ENCODE measurements around the gene KLHL13.
"Not testable (repeated sequence)": the region's sequence is repeated elsewhere in the genome, so short reads cannot be mapped to it uniquely, and the experiment has no call there.

The KLHL13 gene

GRCh38 chrX:118038614-118039365 is 77.8 kb downstream of the KLHL13 start:
- peaks cover 5% of the 10 kb centered on the region for H3K9me3 Mint-ChIP-seq
- H3K4me3 Mint-ChIP-seq: no peak overlapping the region

DNA sequence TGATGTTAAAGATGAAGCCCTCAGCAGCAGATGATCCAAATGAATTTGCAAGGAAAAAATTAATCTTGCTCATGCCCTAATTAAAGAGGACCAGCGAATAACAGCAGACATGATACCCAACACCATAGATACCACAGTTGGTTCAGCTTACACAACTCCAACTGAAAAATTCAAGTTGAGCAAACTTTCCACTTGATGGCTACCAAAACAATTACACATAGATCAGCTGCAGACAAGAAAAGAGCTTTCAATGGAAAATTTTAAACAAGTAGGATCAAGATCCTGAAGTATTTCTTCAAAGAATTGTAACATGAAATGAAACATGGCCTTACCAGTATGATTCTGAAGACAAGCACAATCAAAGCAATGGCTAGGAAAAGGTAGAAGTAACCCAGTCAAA is 90.0 kb downstream of the KLHL13 start:
- Mint-ChIP-seq H3K4me1 (no peaks in the 10 kb centered on the region), H3K4me3 (no peak overlapping the region), H3K27me3 (no peaks in the 10 kb centered on the region), H3K9me3 (no peaks in the 10 kb centered on the region), H3K36me3 (peaks cover 2% of the 10 kb centered on the region), H3K27ac (no peak overlapping the region)

More at GRCh38 chrX:118038614-118039365, 77.8 kb downstream of the KLHL13 start:
- Mint-ChIP-seq H3K27me3 (no peaks in the 10 kb centered on the region), H3K27ac (no peak overlapping the region), H3K4me1 (no peaks in the 10 kb centered on the region), H3K36me3 (no peaks in the 10 kb centered on the region)

GRCh38 chrX:118025226-118025625 is 91.4 kb downstream of the KLHL13 start:
- no peaks in the 10 kb centered on the region for H3K9me3 Mint-ChIP-seq
- no peaks in the 10 kb centered on the region for H3K4me1 Mint-ChIP-seq
- H3K4me3 Mint-ChIP-seq: no peak overlapping the region
- no peak overlapping the region for H3K27ac Mint-ChIP-seq
- no peaks in the 10 kb centered on the region for H3K27me3 Mint-ChIP-seq
- H3K36me3 Mint-ChIP-seq: peaks cover 2% of the 10 kb centered on the region

DNA sequence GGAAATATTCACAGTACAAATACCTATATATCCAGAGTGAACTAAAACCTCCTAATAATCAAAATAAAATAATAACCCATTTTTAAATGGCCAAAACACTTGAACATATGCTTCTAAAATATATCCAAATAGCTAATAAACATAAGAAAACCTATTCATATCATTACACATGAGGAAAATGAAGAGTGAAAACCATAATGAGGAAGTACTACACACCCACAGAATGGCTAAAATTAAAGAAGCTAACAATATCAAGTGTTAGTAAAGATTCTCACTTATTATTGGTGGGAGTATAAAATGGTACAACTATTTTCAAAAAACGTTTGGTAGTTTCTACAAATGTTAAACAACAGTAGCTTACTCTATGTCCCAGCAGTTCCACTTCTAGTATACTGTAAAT is 92.1 kb downstream of the KLHL13 start:
- Mint-ChIP-seq H3K36me3 (peaks cover 2% of the 10 kb centered on the region), H3K4me1 (no peaks in the 10 kb centered on the region), H3K27ac (no peak overlapping the region), H3K4me3 (no peak overlapping the region), H3K9me3 (no peaks in the 10 kb centered on the region), H3K27me3 (no peaks in the 10 kb centered on the region)

GRCh38 chrX:118022753-118023152 is 93.9 kb downstream of the KLHL13 start:
- Mint-ChIP-seq H3K36me3 (peaks cover 2% of the 10 kb centered on the region), H3K27ac (no peak overlapping the region), H3K9me3 (no peaks in the 10 kb centered on the region), H3K27me3 (no peaks in the 10 kb centered on the region), H3K4me1 (no peaks in the 10 kb centered on the region), H3K4me3 (no peak overlapping the region)

GRCh38 chrX:118016422-118016821 is 100.2 kb downstream of the KLHL13 start:
- H3K9me3 Mint-ChIP-seq: no peaks in the 10 kb centered on the region
- H3K4me3 Mint-ChIP-seq: no peak overlapping the region
- H3K27ac Mint-ChIP-seq: no peak overlapping the region
- H3K4me1 Mint-ChIP-seq: no peaks in the 10 kb centered on the region
- no peaks in the 10 kb centered on the region for H3K27me3 Mint-ChIP-seq
- no peaks in the 10 kb centered on the region for H3K36me3 Mint-ChIP-seq

GRCh38 chrX:118002417-118002816 is 114.2 kb downstream of the KLHL13 start:
- H3K9me3 Mint-ChIP-seq, H3K4me1 Mint-ChIP-seq: not testable (repeated sequence)

GRCh38 chrX:118000518-118000917 is 116.1 kb downstream of the KLHL13 start:
- Mint-ChIP-seq H3K9me3 (no peaks in the 10 kb centered on the region), H3K36me3 (no peaks in the 10 kb centered on the region), H3K27ac (no peak overlapping the region), H3K4me1 (no peaks in the 10 kb centered on the region), H3K4me3 (no peak overlapping the region), H3K27me3 (no peaks in the 10 kb centered on the region)

More at GRCh38 chrX:118002417-118002816, 114.2 kb downstream of the KLHL13 start:
- not testable (repeated sequence) for H3K27ac Mint-ChIP-seq, H3K36me3 Mint-ChIP-seq, H3K27me3 Mint-ChIP-seq, H3K4me3 Mint-ChIP-seq

DNA sequence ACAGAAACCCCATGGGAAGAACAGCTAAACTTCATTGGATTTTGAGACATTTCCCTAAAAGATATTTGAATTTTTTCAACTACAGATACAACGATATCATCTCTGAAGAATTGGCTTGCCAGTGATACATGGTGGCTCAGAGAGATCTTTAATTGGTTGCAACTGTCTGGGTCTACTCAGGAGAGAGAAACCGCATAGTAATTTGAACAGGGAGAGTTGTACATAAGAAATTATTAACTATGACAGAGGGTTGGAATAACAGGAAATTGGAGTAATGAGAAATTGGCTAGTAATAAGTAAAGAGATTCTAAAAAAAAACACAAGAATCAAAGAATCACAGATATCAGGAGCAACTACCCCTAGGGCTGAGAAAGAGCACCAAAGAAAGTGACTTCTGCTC is 118.4 kb downstream of the KLHL13 start:
- Mint-ChIP-seq H3K27ac (no peak overlapping the region), H3K4me3 (no peak overlapping the region), H3K27me3 (no peaks in the 10 kb centered on the region), H3K9me3 (no peaks in the 10 kb centered on the region), H3K4me1 (no peaks in the 10 kb centered on the region), H3K36me3 (no peaks in the 10 kb centered on the region)

- H3K27me3 Mint-ChIP-seq: no peaks in the 10 kb centered on the region
- no peaks in the 10 kb centered on the region for H3K36me3 Mint-ChIP-seq
Observed at GRCh38 chrX:117996918-117997480, 119.6 kb downstream of the KLHL13 start.

DNA sequence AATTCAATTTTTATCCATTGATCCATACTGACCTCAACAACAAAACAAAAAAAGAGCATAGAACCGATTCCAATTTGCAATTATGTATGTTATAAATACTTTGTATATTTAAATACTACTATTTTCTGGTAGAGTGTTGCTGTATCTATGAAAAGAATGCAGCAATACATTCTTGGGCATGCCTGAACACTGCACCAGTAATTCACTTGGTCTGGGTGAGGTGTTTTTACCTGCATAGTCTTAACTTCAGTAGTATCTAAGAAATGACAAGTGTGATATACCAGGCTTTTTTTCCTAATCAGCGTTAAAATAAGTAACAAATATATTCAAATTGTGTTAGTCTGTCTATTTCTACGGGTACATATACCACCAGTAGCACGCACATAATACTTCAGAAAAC is 120.2 kb downstream of the KLHL13 start:
- H3K9me3 Mint-ChIP-seq: no peaks in the 10 kb centered on the region
- H3K4me1 Mint-ChIP-seq: no peaks in the 10 kb centered on the region
- H3K4me3 Mint-ChIP-seq: no peak overlapping the region

More at GRCh38 chrX:117996918-117997480, 119.6 kb downstream of the KLHL13 start:
- Mint-ChIP-seq H3K9me3 (no peaks in the 10 kb centered on the region), H3K4me1 (no peaks in the 10 kb centered on the region), H3K4me3 (no peak overlapping the region), H3K27ac (no peak overlapping the region)

DNA sequence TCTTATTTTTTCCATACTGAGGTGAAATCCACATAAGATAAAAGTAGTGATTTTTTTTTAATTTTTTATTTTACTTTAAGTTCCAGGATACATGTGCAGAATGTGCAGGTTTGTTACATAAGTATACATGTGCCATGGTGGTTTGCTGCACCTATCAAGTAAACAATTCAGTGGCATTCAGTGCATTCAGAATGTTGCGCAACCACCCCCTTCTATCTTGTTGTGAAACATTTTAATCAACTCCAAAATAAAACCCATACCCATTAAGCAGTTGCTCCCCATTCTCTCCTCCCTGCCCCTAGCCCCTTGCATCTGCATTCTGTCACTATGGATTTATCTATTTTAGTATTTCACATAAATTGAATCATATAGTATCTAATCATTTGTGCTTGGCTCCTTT is 121.2 kb downstream of the KLHL13 start:
- no peaks in the 10 kb centered on the region for H3K9me3 Mint-ChIP-seq
- H3K36me3 Mint-ChIP-seq: no peaks in the 10 kb centered on the region
- no peaks in the 10 kb centered on the region for H3K27me3 Mint-ChIP-seq
- H3K4me1 Mint-ChIP-seq: no peaks in the 10 kb centered on the region
- no peak overlapping the region for H3K27ac Mint-ChIP-seq
- H3K4me3 Mint-ChIP-seq: no peak overlapping the region

More for the DNA sequence above, 120.2 kb downstream of the KLHL13 start:
- H3K27ac Mint-ChIP-seq: no peak overlapping the region
- H3K27me3 Mint-ChIP-seq: no peaks in the 10 kb centered on the region
- no peaks in the 10 kb centered on the region for H3K36me3 Mint-ChIP-seq

DNA sequence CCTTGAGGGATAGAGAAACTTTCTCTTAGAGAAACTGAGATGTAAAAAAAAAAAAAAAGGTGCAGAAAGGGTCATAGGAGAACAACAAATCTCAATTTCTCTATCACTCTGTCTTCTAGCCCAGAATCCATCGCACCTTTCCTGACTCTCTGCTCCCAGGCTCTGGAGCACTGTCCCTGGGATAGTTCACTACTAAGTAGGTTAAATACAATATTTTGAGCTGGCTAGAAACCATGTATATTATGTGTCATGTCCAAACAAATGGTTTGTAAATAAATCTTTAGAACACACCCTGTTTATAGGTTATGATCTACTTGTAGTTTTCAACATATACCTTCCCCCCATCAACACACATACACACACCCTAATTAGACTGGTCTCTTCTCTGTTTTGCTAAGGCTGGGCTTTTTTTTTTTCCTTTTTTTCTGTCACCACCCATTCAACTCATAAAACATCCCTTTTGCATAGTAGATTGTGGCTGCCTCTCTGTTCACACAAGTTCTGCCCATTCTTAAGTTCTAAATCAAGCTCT is 124.4 kb downstream of the KLHL13 start:
- H3K9me3 Mint-ChIP-seq: no peaks in the 10 kb centered on the region
- H3K27ac Mint-ChIP-seq: no peak overlapping the region
- H3K27me3 Mint-ChIP-seq: no peaks in the 10 kb centered on the region
- no peaks in the 10 kb centered on the region for H3K36me3 Mint-ChIP-seq
- no peaks in the 10 kb centered on the region for H3K4me1 Mint-ChIP-seq
- no peak overlapping the region for H3K4me3 Mint-ChIP-seq

- Mint-ChIP-seq H3K27ac (no peak overlapping the region), H3K4me3 (no peak overlapping the region), H3K27me3 (no peaks in the 10 kb centered on the region), H3K4me1 (no peaks in the 10 kb centered on the region), H3K36me3 (no peaks in the 10 kb centered on the region), H3K9me3 (no peaks in the 10 kb centered on the region)
Observed at GRCh38 chrX:117990438-117990837, 126.2 kb downstream of the KLHL13 start.

DNA sequence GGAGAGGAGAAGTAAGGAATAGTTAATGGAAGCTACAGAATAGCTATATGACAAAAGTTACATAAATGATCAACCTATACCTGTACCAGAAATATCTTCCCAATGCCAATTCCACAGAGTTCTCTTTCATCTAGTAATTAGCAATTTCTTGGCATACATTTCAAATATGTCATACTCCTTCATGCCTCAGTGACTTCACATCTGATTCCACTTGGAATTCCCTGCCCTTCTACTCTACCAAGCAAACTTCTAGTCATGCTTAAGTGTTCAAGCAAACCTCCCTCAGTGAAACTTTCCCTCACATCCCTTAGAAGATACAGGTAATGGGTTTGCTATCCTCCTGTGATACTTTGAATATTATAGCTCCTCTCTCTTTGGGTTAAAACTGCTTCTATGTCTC is 127.1 kb downstream of the KLHL13 start:
- no peaks in the 10 kb centered on the region for H3K9me3 Mint-ChIP-seq
- H3K27ac Mint-ChIP-seq: no peak overlapping the region
- H3K4me3 Mint-ChIP-seq: no peak overlapping the region
- no peaks in the 10 kb centered on the region for H3K4me1 Mint-ChIP-seq
- no peaks in the 10 kb centered on the region for H3K36me3 Mint-ChIP-seq
- no peaks in the 10 kb centered on the region for H3K27me3 Mint-ChIP-seq

DNA sequence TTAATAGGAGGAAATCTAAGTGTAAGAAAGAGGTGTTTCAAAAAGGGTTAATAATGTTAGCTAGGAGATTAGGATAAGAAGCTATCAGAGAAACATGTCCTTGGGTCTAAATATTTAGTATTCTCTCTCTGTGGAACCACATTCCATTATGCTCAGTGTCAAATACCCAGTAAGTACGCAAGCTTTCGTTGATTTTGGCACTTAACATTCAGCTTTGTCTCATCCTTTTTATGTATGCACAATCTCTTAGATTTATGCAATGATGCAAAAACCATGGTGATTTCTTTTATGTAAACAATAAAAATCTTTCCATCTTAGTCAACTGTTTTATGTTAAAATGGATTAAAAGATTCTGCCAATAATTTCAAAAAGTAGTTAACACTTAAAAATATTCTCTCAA is 129.2 kb downstream of the KLHL13 start:
- no peaks in the 10 kb centered on the region for H3K36me3 Mint-ChIP-seq
- no peak overlapping the region for H3K4me3 Mint-ChIP-seq

More for the DNA sequence above, 129.2 kb downstream of the KLHL13 start:
- H3K27me3 Mint-ChIP-seq: no peaks in the 10 kb centered on the region
- H3K4me1 Mint-ChIP-seq: no peaks in the 10 kb centered on the region
- no peak overlapping the region for H3K27ac Mint-ChIP-seq
- H3K9me3 Mint-ChIP-seq: no peaks in the 10 kb centered on the region
